Ovary (tissue), 3 donors: ENCODE data around the gene FCRL6.

Experiments
- CTCF ChIP-seq, 3 donors: fragments of 450-650 bp in 2 of 3; fragments of 200-600 bp in 1 of 3; IDR thresholded peaks; one replicate each; pipeline versions ENCODE4 v1.5.1 to v1.8.0; 2016 to 2022; ENCODE audit warnings: antibody characterized with exemption in 3 of 3, mild to moderate bottlenecking in 1 of 3
- EP300 ChIP-seq: sonication (generic); formaldehyde crosslinking; IDR thresholded peaks from one replicate; pipeline ENCODE4 v1.6.1; 2017; ENCODE audit warnings: antibody characterized with exemption
- POLR2A ChIP-seq: fragments of 450-650 bp; IDR thresholded peaks from one replicate; pipeline ENCODE4 v1.6.1; 2017; ENCODE audit warnings: antibody characterized with exemption, mild to moderate bottlenecking, moderate library complexity
- donor health status: DM: no; HTN: no; CAD: no.

- no peak for TF ChIP-seq CTCF (IDR thresholded peaks at IDR 0.05)
- TF ChIP-seq EP300 = no peak
- no peak for TF ChIP-seq POLR2A
Measured at GRCh38 chr1:159828581-159829272, 26.6 kb downstream of the FCRL6 start.
